Cerebellar nuclear complex (tissue), 1 donor: ENCODE data around the gene SELENOS.

Experiments used
- DNase-seq, 2 experiments: peaks; one replicate each; lab custom pipeline; 2025; lab: John Stamatoyannopoulos, UW

SELENOS gene

GRCh38 chr15:101276501-101277037 is 716 bp downstream of the SELENOS start:
- no peak for DNase-seq

DNA sequence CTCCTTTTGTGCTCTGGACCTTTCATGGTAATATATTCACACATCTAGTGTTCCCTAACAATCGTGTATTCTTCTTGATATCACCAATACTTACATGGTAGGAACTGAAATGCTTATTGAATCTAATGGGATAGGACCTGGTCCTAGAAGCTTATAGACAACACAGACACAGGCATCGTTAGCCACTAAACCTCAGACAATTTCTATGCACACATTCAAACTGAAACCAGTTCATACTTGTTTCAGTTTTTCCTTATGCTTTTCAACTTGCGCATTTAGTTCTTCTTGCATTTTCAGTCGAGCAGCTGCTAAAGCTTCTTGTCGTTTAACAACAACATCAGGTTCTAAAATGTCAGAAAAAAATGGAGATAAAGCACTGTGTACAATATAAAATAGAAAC is 2.3 kb downstream of the SELENOS start:
- DNase-seq: no peak

GRCh38 chr15:101273534-101273933 is 3.8 kb downstream of the SELENOS start:
- no peak for DNase-seq

GRCh38 chr15:101272584-101272983 is 4.7 kb downstream of the SELENOS start:
- DNase-seq: no peak

DNA sequence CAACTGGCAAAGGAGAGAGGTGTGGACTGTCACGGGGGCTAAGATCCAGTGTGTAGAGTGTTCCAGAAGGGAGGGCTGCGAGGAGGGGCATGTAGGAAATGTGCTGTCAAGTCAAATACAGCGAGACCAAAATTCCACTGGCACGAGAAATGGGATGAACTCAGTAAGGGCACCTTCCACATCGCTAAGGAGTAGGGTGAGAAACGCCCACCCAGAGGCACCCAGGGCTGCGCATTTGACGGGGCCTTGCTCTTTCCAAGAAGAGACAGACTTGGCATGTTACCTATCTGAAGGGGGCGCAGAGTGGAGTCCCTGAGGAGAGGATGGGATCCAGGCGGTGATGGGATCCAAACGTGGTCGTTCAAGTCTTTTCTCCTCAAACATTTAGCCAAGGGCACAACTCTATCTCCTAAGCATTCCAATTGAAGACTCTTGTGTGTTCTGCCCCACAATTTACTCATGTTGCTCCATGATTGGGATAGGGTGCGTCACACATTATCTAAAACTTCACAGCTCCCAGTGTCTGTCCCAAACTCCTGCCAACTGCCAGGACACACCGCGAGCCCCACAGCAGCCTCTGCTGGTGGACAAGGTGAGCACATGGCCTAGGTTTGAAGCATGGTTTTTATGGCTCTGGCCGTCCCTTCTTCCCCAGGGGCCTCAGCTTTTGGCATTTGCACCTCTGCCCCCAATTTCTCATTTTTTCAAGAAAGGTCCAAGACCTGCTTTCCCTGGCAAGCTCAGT is 7.6 kb downstream of the SELENOS start:
- no peak for DNase-seq

DNA sequence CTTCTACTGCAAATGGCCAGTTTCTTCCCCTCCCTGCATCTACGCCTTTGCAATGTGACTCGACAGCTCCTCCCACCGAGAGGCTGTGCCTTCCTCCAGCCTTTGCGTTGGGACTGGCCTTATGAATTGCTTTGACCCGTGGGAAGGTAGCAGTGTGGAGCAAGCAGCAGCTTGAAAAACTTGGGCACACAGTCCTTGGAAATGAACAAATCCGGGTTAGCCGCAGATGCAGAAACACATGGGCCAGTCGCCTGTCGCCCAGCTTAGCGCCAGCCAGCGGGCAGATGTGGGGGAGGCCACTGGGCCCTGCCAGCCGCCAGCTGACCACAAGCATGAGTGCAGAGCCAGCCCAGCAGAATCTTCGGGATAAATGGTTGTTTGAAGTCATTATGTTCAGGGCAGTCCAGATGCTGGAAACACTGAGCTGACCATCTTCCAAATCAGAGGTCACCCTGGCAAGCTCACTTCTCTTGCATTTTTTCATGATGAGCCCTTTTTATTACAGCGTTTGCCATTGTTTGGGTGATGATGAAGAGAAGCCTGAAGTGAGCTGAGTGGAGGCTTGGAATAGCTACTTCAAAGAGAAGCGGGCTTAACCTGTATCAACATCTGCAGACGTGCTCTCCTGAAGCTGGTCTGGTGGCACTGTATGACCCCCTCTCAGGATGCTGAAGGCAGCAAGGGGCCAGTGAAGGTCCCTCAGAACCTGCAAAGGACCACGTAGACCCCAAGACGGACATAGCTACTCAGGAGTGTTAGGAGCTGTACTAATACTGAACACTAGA is 9.8 kb downstream of the SELENOS start:
- DNase-seq: no peak

DNA sequence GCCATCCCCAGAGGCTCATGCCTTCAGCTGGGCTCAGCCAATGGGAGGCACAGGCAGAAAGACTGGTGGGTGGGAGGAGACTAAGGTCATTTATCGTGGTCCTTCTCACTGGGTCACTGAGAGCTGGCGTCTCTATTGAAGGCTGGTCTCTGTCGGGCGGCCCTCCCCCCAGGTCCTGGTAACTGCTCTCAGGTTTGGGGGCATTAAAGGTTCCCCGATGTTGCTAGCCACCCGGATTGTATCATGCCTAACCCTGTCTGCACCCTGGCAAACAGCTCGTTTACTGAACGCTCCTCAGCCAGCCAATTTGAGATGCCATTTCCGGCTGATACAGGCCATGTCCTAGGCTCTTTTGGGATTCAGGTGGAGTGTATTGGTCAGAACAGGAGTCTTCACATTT is 10.5 kb downstream of the SELENOS start:
- no peak for DNase-seq

DNA sequence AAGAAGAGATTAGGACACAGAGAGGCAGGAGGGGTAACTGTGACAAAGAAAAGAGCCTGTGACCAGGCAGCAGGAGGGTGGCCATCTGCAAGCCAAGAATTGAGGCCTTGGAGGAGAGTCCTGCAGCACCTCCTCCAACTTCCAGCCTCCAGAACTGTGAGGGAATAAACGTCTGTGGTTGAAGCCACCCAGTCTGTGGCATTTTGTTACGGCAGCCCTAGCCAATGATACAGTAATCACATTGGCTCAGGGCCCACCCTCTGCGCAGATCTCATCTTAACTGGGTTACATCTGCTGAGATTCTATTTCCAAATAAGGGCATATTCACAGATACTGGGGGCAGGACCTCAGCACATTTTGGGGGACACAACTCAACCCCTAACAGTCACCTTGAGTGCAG is 11.3 kb downstream of the SELENOS start:
- DNase-seq: no peak

- no peak for DNase-seq
Observed at GRCh38 chr15:101264911-101265641, 12.2 kb downstream of the SELENOS start.

GRCh38 chr15:101264011-101264410 is 13.3 kb downstream of the SELENOS start:
- DNase-seq: no peak

DNA sequence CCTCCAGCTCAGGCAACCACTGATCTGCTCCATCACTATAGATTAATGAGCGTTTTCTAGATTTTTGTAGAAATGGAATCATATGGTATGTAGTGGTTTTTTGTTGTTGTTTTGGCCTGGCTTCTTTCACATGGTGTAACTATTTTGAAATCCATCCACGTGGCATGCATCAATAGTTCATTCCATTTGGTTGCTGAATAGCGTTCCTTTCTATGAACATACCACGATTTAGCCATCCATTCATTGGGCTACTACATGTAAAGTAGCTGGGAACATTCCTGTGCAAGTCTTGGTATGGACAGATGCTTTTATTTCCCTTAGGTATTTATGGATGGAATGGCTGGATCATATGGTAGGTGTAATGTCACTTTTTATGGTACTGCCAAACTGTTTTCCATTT is 14.7 kb downstream of the SELENOS start:
- DNase-seq: no peak

GRCh38 chr15:101258238-101259144 is 18.8 kb downstream of the SELENOS start:
- DNase-seq: no peak

DNA sequence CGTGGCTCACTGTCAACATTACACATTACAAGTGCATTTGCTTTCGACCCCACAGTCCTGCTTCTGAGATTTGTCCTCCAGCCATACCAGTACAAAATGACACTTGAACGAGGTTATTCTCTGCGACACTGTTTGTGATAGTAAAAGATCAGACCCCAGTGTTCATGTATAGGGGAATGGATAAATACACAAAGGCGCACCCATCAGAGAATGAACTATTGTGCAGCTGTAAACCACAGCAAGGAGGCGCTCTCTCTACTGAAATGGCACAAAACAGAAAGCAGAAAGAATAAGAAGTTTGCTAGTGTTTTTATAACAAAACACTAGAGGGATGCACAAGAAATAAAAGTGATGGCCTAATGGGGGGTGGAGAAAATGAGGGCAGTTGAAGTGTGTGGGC is 20.5 kb downstream of the SELENOS start:
- DNase-seq: no peak

DNA sequence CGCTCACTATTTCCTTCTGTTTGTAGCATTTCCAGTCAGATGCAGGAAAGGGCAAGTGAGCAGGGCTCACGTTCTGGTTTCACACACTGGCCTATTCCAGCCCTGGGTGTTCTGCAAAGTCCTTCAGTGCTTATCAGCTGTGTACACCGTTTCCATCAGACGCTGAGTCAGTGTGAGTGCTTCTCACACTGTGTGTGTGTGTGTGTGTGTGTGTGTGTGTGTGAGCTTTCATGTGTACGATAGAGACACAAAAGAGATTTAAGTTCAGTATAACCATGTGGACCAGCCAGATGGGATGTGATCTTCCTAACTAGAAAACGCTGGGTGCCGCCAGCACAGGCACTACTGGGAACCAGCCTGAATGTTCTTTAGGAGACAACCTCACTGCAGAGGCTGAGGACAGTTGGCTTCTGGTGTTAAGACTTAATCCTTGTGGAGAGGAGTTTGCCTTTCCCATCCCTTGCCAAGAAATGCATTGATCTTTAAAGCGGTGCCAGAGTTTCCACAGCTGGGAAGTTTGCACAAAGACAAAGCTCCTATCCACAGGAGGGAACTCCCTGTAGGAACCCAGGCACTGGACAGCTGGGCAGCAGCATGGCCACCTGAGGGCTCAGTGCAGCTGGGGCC is 21.6 kb downstream of the SELENOS start:
- DNase-seq: no peak

GRCh38 chr15:101255051-101255395 is 22.3 kb downstream of the SELENOS start:
- no peak for DNase-seq

- no peak for DNase-seq
Observed at GRCh38 chr15:101254157-101255050, 22.9 kb downstream of the SELENOS start.

DNA sequence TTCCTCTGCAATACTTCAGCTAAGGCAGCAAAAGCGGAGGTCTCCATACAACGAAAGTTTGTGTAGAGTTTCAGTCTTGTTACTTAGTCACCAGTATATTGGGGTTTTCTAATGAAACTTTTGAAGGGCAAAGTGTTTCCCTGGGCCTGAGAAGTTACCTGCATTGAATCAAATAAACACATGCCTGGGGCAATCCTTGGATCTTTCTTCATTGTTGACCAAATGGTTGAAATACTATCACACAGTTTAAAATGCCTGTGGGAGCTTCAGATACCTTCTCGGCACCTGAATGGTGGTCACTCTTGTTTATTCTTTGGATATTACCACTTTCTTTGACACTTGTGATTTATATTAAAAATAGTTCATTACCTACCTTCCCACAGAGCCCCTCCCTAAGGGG is 24.4 kb downstream of the SELENOS start:
- no peak for DNase-seq

GRCh38 chr15:101251830-101252820 is 25.2 kb downstream of the SELENOS start, which contains the start of gene CHSY1:
Gene CHSY1 (minus strand): TSS chr15:101252048. CDS start chr15:101251456, 592 bp downstream.
- DNase-seq: peak in 1 of 2 experiments; percentile 71
